ENCODE data around the gene TBC1D16.

- TF ChIP-seq CTCF (IDR thresholded peaks at IDR 0.05; ENCODE audit: low read depth, low read length) = no peak
- TF ChIP-seq POLR2A (IDR thresholded peaks at IDR 0.05; ENCODE audit: extremely low read depth, insufficient read length) = no peak
- no peak for TF ChIP-seq MAX (IDR thresholded peaks at IDR 0.05; ENCODE audit: low read depth, low read length)
These were observed 58.5 kb downstream of the TBC1D16 start for GRCh38 chr17:79977161-79977631.
